IMR-90 (cell line): ENCODE measurements around the gene SKIL. TPM values are rescaled to one million over a fixed set of nuclear protein-coding genes. Genes with fewer than 3 reads are reported as not detected.

ENCODE experiments used
- ATAC-seq: fragments of 200-7000 bp; cut with Tn5 transposase; 2 replicates; pipeline ENCODE4 v1.9.1; 2020; ENCODE audit warnings: low read depth, mild to moderate bottlenecking, moderate library complexity
- BruUV-seq: library from RNA; stranded (reverse); fragments of 400-500 nt; replicated peaks from 2 replicates; lab custom pipeline; 2021; lab: Mats Ljungman, UMichigan
- CTCF ChIA-PET: fragments of 300-600 bp; formaldehyde crosslinking; extraction: SDS; loops from one replicate; lab custom pipeline; 2021; ENCODE audit warnings: antibody characterized with exemption; lab: Yijun Ruan, JAX
- POLR2A ChIA-PET: fragments of 300-600 bp; sonication (Branson Sonifier 250); formaldehyde crosslinking; loops from one replicate; lab custom pipeline; 2022; ENCODE audit warnings: antibody characterized with exemption; ENCODE audit not compliant: unreplicated experiment; lab: Charles Lee
- DNase-seq: peaks from one replicate; pipeline ENCODE4 v3.0.0; 2013
- H2AFZ ChIP-seq: replicated peaks from 2 replicates; pipeline ENCODE3; 2013; ENCODE audit warnings: low read length, mild to moderate bottlenecking; ENCODE audit not compliant: poor library complexity
- H2AK5ac ChIP-seq: 2 replicates; pipeline ENCODE4 v1.6.1; 2013; ENCODE audit warnings: low read depth, low read length, inconsistent platforms
- H2AK9ac ChIP-seq: replicated peaks from 2 replicates; pipeline ENCODE3; 2013; ENCODE audit warnings: mild to moderate bottlenecking, low read depth, low read length, moderate library complexity; ENCODE audit not compliant: poor library complexity
- H2BK120ac ChIP-seq: 2 replicates; pipeline ENCODE4 v1.6.1; 2013; ENCODE audit warnings: low read depth, low read length, inconsistent platforms
- H2BK15ac ChIP-seq: 3 replicates; pipeline ENCODE4 v1.6.1; 2013; ENCODE audit warnings: low read depth, low read length, inconsistent platforms
- H2BK20ac ChIP-seq: 2 replicates; pipeline ENCODE4 v1.6.1; 2013; ENCODE audit warnings: low read depth, mild to moderate bottlenecking, inconsistent platforms, low read length, moderate library complexity
- H2BK5ac ChIP-seq: 2 replicates; pipeline ENCODE4 v1.6.1; 2013; ENCODE audit warnings: mild to moderate bottlenecking, low read depth, low read length, inconsistent platforms; ENCODE audit not compliant: poor library complexity, severe bottlenecking
- H3K14ac ChIP-seq: replicated peaks from 2 replicates; pipeline ENCODE4 v1.6.1; 2013; ENCODE audit warnings: low read depth, low read length, inconsistent platforms
- H3K18ac ChIP-seq: 2 replicates; pipeline ENCODE4 v1.6.1; 2013; ENCODE audit warnings: low read depth, low read length, control low read depth
- H3K23ac ChIP-seq: 2 replicates; pipeline ENCODE4 v1.6.1; 2013; ENCODE audit warnings: low read depth, low read length, inconsistent platforms
- H3K27ac ChIP-seq: 2 replicates; pipeline ENCODE4 v1.5.1; 2013; ENCODE audit warnings: mild to moderate bottlenecking, control low read depth, low read length; ENCODE audit not compliant: insufficient read depth
- H3K27me3 ChIP-seq: 2 replicates; pipeline ENCODE4 v1.6.1; 2013; ENCODE audit warnings: low read length; ENCODE audit not compliant: control insufficient read depth, insufficient read depth
- H3K36me3 ChIP-seq: 2 replicates; pipeline ENCODE4 v1.6.1; 2013; ENCODE audit warnings: low read length, mixed read lengths; ENCODE audit not compliant: control insufficient read depth, insufficient read depth
- H3K4ac ChIP-seq: 2 replicates; pipeline ENCODE4 v1.6.1; 2013; ENCODE audit warnings: low read depth, low read length, inconsistent platforms
- H3K4me1 ChIP-seq: 2 replicates; pipeline ENCODE4 v1.6.1; 2013; ENCODE audit warnings: low read length, mixed read lengths; ENCODE audit not compliant: control insufficient read depth, insufficient read depth
- H3K4me2 ChIP-seq: 2 replicates; pipeline ENCODE4 v1.6.1; 2013; ENCODE audit warnings: low read depth, mild to moderate bottlenecking, control low read depth, low read length, moderate library complexity
- H3K4me3 ChIP-seq: 2 replicates; pipeline ENCODE4 v1.5.1; 2013; ENCODE audit warnings: low read depth, mild to moderate bottlenecking, control low read depth, low read length, moderate library complexity; ENCODE audit not compliant: insufficient read depth
- H3K56ac ChIP-seq: 2 replicates; pipeline ENCODE4 v1.6.1; 2013; ENCODE audit warnings: low read length, inconsistent platforms; ENCODE audit not compliant: insufficient read depth; ENCODE audit errors: extremely low read depth
- H3K79me1 ChIP-seq, 2 experiments: 2 replicates each; pipeline ENCODE4 v1.6.1; 2013; ENCODE audit warnings: low read length in 2 of 2, inconsistent platforms in 1 of 2, low read depth in 1 of 2
- H3K9ac ChIP-seq: 2 replicates; pipeline ENCODE4 v1.6.1; 2013; ENCODE audit warnings: low read depth, low read length, control low read depth
- H3K9me1 ChIP-seq: 2 replicates; pipeline ENCODE4 v1.6.1; 2013; ENCODE audit warnings: low read length, inconsistent platforms; ENCODE audit not compliant: insufficient read depth
- H3K9me3 ChIP-seq: 2 replicates; pipeline ENCODE4 v1.6.1; 2013; ENCODE audit warnings: low read length; ENCODE audit not compliant: control insufficient read depth, insufficient read depth
- H4K20me1 ChIP-seq: 2 replicates; pipeline ENCODE4 v1.6.1; 2013; ENCODE audit warnings: low read length, inconsistent platforms; ENCODE audit not compliant: insufficient read depth
- H4K5ac ChIP-seq: 2 replicates; pipeline ENCODE4 v1.6.1; 2013; ENCODE audit warnings: mild to moderate bottlenecking, low read depth, low read length, control low read depth
- H4K8ac ChIP-seq, 2 experiments: 2 replicates each; pipeline ENCODE4 v1.6.1; 2013; ENCODE audit warnings: low read depth in 2 of 2, low read length in 2 of 2, control low read depth in 1 of 2, inconsistent platforms in 1 of 2
- H4K91ac ChIP-seq: 2 replicates; pipeline ENCODE4 v1.6.1; 2013; ENCODE audit warnings: low read depth, low read length, inconsistent platforms; ENCODE audit not compliant: insufficient read depth
- NFE2L2 ChIP-seq: fragments of 150-350 bp; IDR thresholded peaks from 2 replicates; pipeline ENCODE4 v1.6.1; 2016; ENCODE audit warnings: low read depth, mild to moderate bottlenecking, low read length
- RFX5 ChIP-seq: IDR thresholded peaks from 2 replicates; pipeline ENCODE4 v1.8.0; 2012; ENCODE audit warnings: low read depth, mild to moderate bottlenecking, low read length, moderate library complexity
- WGBS, 2 experiments: methylation state at CpG; one replicate each; pipeline versions ENCODE4 v1.1.5 to v1.1.7; 2013; ENCODE audit warnings: missing lambda C conversion rate in 2 of 2; ENCODE audit not compliant: insufficient read length in 1 of 2; ENCODE audit errors: extremely low coverage in 2 of 2; 5-methylcytosine and 5-hydroxymethylcytosine counted together
- dilution Hi-C: fragments of 300-500 bp; cut with HindIII; formaldehyde crosslinking; loops from one replicate; pipeline ENCODE4 v1.14.3; 2018; ENCODE audit warnings: low sequenced_read_pairs; ENCODE audit not compliant: unreplicated experiment
- in situ Hi-C: fragments of 300-500 bp; cut with MboI; formaldehyde crosslinking; loops from 3 replicates; pipeline ENCODE4 v1.14.3; 2019; ENCODE audit warnings: low sequenced_read_pairs, inconsistent platforms, mixed read lengths
- intact Hi-C: fragments of 100-400 bp; cut with micrococcal nuclease; formaldehyde crosslinking; loops from 2 replicates; pipeline ENCODE4 v1.10.0; 2022
- polyA plus RNA-seq, 3 experiments: library from polyadenylated mRNA; depleted of rRNA; stranded (reverse); fragments of >200 nt; gene quantifications; 2 replicates each; pipeline ENCODE4 v1.2.3, GENCODE V29; 2012; ENCODE audit warnings: low replicate concordance in 1 of 3
- total RNA-seq: library from RNA; depleted of rRNA; stranded (reverse); fragments of >200 nt; gene quantifications from 2 replicates; pipeline ENCODE4 v1.2.3, GENCODE V29; 2012
- TF ChIP-seq, protein P1 (sequence below): conservative IDR thresholded peaks from 2 replicates; pipeline ENCODE4 v1.5.1; 2012; ENCODE audit warnings: mild to moderate bottlenecking, low read depth, low read length, improper control_type of control experiment

SKIL gene
- total and polyA plus RNA-seq, 2 of the 4 experiments (the other 2 are of a cell fraction), result 9.2 to 55.9 TPM

DNA sequence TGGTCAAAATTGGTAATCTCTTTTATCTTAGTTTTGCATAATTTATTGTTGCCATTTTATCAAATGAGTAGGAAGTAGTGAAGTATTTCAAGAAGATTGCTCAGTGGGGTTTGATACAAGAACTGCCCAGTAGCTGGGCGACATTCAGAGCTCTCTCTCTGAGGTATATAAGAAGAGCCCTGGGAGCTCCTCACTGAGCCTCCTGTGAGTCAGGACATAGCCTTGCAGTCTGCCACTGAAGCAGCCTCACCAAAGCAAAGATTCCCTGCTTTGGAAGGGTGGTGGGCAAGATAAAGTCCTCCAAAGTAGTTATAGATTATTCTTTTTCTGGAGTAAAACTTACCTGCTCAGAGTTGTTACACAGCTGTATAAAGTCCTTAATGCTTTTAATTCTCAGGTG lies 26.1 kb downstream of the SKIL start:
- Histone ChIP-seq H2AK5ac (no peak overlapping the region), H3K36me3 (peaks cover 42% of the 10 kb centered on the region), H3K9ac (no peak overlapping the region), H2BK15ac (no peak overlapping the region), H2BK120ac (no peak overlapping the region), H3K9me1 (no peaks in the 10 kb centered on the region), H3K4me3 (no peak overlapping the region), H3K56ac (no peak overlapping the region), H2BK20ac (no peak overlapping the region), H3K27me3 (no peaks in the 10 kb centered on the region), H3K4me2 (no peak overlapping the region), H3K27ac (no peak overlapping the region), H3K18ac (no peak overlapping the region), H3K79me1 (peaks cover 20 to 21% of the 10 kb centered on the region in 2 experiments), H4K5ac (no peak overlapping the region), H3K4me1 (no peaks in the 10 kb centered on the region), H4K8ac (no peak overlapping the region), H2AFZ (no peak overlapping the region), H3K4ac (no peak overlapping the region), H4K91ac (no peak overlapping the region), H4K20me1 (no peaks in the 10 kb centered on the region; the same call in 1 of the 2 replicates), H3K9me3 (no peaks in the 10 kb centered on the region), H3K14ac (no peak overlapping the region), H2AK9ac (no peak overlapping the region), H2BK5ac (no peak overlapping the region), H3K23ac (no peak overlapping the region)
- CTCF ChIA-PET, result interaction anchor here (0.9 to 1.6 kb wide), 3 partner anchors 24 to 27 kb away, joined by 3 to 4 read pairs (median 3); no protein-coding TSS in a partner anchor
- ATAC-seq (peak; percentile 95), DNase-seq (peak; percentile 74)
- intact Hi-C loops (no loop called here), dilution Hi-C loops (no loop called here), in situ Hi-C loops (no loop called here)
- POLR2A ChIA-PET, result no interaction called here
- WGBS, 2 experiments, result 100% methylated on average over 1 of the region's 1 CpG; no CpG with 5 or more reads in 1 of the 2 experiments
- TF ChIP-seq NFE2L2, result no peak
- no peak for TF ChIP-seq RFX5
- TF ChIP-seq, protein P1, sequence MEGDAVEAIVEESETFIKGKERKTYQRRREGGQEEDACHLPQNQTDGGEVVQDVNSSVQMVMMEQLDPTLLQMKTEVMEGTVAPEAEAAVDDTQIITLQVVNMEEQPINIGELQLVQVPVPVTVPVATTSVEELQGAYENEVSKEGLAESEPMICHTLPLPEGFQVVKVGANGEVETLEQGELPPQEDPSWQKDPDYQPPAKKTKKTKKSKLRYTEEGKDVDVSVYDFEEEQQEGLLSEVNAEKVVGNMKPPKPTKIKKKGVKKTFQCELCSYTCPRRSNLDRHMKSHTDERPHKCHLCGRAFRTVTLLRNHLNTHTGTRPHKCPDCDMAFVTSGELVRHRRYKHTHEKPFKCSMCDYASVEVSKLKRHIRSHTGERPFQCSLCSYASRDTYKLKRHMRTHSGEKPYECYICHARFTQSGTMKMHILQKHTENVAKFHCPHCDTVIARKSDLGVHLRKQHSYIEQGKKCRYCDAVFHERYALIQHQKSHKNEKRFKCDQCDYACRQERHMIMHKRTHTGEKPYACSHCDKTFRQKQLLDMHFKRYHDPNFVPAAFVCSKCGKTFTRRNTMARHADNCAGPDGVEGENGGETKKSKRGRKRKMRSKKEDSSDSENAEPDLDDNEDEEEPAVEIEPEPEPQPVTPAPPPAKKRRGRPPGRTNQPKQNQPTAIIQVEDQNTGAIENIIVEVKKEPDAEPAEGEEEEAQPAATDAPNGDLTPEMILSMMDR, result no peak
- BruUV-seq, result no TSS peak
